Right lobe of liver (tissue), 6 donors: ENCODE measurements around the gene MBNL3. TPM values are rescaled to one million over a fixed set of nuclear protein-coding genes. Genes with fewer than 3 reads are reported as not detected.
"Not testable (repeated sequence)": the region's sequence is repeated elsewhere in the genome, so short reads cannot be mapped to it uniquely, and the experiment has no call there.

ENCODE experiments used
- ATAC-seq, 4 donors: fragments of 200-7000 bp; cut with Tn5 transposase; one replicate each; pipeline ENCODE4 v1.9.1; 2020; ENCODE audit warnings: mild to moderate bottlenecking in 4 of 4, moderate library complexity in 4 of 4
- DNase-seq, 3 donors: peaks; one replicate each; pipeline ENCODE4 v3.0.0-alpha.2; 2020
- H3K27ac ChIP-seq, 3 donors: fragments of 200-600 bp; one replicate each; pipeline ENCODE4 v1.8.0; 2022
- H3K27me3 ChIP-seq, 2 donors: fragments of 200-600 bp; one replicate each; pipeline ENCODE4 v1.8.0; 2022
- H3K36me3 ChIP-seq, 4 donors: fragments of 200-600 bp; sonication (generic) in 1 of 4; one replicate each; pipeline versions ENCODE4 v1.5.1 to v1.8.0; 2017 to 2022; ENCODE audit warnings: control low read depth in 1 of 4
- H3K4me1 ChIP-seq, 4 donors: fragments of 200-600 bp; sonication (generic) in 1 of 4; one replicate each; pipeline versions ENCODE4 v1.5.1 to v1.8.0; 2017 to 2022; ENCODE audit warnings: control low read depth in 1 of 4
- H3K4me3 ChIP-seq, 3 donors: fragments of 200-600 bp; one replicate each; pipeline ENCODE4 v1.8.0; 2022
- H3K9me3 ChIP-seq, 4 donors: fragments of 200-600 bp; sonication (generic) in 1 of 4; one replicate each; pipeline versions ENCODE4 v1.5.1 to v1.8.0; 2017 to 2022; ENCODE audit warnings: control low read depth in 1 of 4
- CTCF ChIP-seq, 4 donors: fragments of 200-600 bp in 3 of 4; fragments of 450-650 bp in 1 of 4; IDR thresholded peaks; one replicate each; pipeline versions ENCODE4 v1.5.1 to v1.8.0; 2016 to 2022; ENCODE audit warnings: antibody characterized with exemption in 4 of 4, mild to moderate bottlenecking in 2 of 4
- POLR2A ChIP-seq: fragments of 450-650 bp; IDR thresholded peaks from one replicate; pipeline ENCODE4 v1.6.1; 2017; ENCODE audit warnings: antibody characterized with exemption, mild to moderate bottlenecking
- WGBS: methylation state at CpG from one replicate; pipeline ENCODE4 v1.1.6; 2018; ENCODE audit warnings: low coverage, low lambda C conversion rate; ENCODE audit not compliant: insufficient coverage; ENCODE audit errors: missing lambda C conversion rate; 5-methylcytosine and 5-hydroxymethylcytosine counted together
- intact Hi-C, 2 donors: fragments of 100-400 bp; cut with DNase I; formaldehyde crosslinking; loops; one replicate each; pipeline versions ENCODE4 v1.11.2 to v1.14.1; 2022
- total RNA-seq, 6 experiments: library from RNA; depleted of rRNA in 2 of 6; stranded (reverse); fragments of >200 nt in 2 of 6; fragmentation: NEBNext Ultra II Directional in 3 of 6; extraction: Animal tissue kit (Norgen Biotek cat#: 25700) in 3 of 6; gene quantifications; one replicate each; pipeline versions ENCODE4 v1.1.0 to v1.2.4, GENCODE V29; 2016 to 2023
- donor health status: DM: no; HTN: yes; CAD: no.
- donor health status: DM: no; HTN: no; CAD: no.
- donor health status: DM: no; HTN: no; CAD: no.
- donor health status: DM: no; HTN: yes; CAD: no.
- donor health status: DM: no; HTN: yes; CAD: no.

MBNL3 gene
- total RNA-seq, 6 experiments from 2014 or later: 53.3 to 164 (median 84.6) TPM

DNA sequence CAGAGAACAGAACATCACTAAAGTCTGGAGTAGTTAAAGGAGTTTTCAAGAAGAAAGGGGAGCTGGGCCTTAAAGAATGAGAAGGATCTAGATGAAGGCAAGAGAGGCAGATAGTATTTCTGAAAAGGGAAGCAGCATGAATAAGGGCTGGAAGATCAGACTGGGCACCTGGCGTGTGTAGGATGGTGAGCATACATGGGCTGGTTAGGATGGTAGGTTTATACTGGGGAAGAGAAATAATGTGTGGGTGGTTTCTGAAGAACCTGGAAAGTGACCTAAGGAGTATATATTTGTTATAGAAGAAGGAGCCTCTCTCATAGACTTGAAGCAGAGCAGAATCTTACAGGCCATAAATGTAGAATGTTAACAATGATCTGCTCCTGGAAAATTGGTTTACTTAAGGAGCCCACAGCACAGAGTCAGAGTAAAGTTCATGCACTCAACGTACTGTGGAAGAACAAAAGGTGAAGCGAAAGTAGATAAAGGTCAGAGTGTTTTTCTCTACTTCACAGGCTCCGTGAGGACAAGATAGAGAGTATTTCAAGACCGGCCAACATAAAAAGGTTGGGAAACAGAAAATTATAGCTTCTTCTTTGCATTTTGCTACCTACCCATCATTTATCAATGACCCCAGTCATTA, 35.8 kb downstream of the MBNL3 start:
- H3K36me3 ChIP-seq: no peaks in the 10 kb centered on the region
- DNase-seq: no peak
- TF ChIP-seq POLR2A (no peak), CTCF (IDR thresholded peaks at IDR 0.05) (no peak)
- no peaks in the 10 kb centered on the region for H3K4me1 ChIP-seq
- no peak for ATAC-seq
- H3K27me3 ChIP-seq: no peaks in the 10 kb centered on the region
- no peak overlapping the region for H3K4me3 ChIP-seq
- intact Hi-C loops: no loop called here
- H3K27ac ChIP-seq: no peak overlapping the region
- WGBS: 66% methylated on average over 5 of the region's 5 CpGs
- H3K9me3 ChIP-seq: peaks cover 0 to 6% (median 0%) of the 10 kb centered on the region in 4 donors

- DNase-seq, ATAC-seq, H3K9me3 ChIP-seq, H3K27ac ChIP-seq, H3K4me1 ChIP-seq, H3K4me3 ChIP-seq, H3K27me3 ChIP-seq, H3K36me3 ChIP-seq, intact Hi-C loops: not testable (repeated sequence)
- 75% methylated on average over 2 of the region's 3 CpGs for WGBS
These were observed 42.9 kb downstream of the MBNL3 start for GRCh38 chrX:132445909-132446308.

- Histone ChIP-seq H3K4me1 (no peaks in the 10 kb centered on the region), H3K9me3 (peaks cover 0 to 6% (median 0%) of the 10 kb centered on the region in 4 donors), H3K4me3 (no peak overlapping the region), H3K27me3 (no peaks in the 10 kb centered on the region), H3K27ac (no peak overlapping the region), H3K36me3 (no peaks in the 10 kb centered on the region)
- DNase-seq: no peak
- WGBS: 66% methylated on average over 2 of the region's 2 CpGs
- intact Hi-C loops: no loop called here
- no peak for ATAC-seq
- TF ChIP-seq POLR2A: no peak
- TF ChIP-seq CTCF (IDR thresholded peaks at IDR 0.05): no peak
These were observed 43.9 kb downstream of the MBNL3 start for GRCh38 chrX:132444936-132445335.

DNA sequence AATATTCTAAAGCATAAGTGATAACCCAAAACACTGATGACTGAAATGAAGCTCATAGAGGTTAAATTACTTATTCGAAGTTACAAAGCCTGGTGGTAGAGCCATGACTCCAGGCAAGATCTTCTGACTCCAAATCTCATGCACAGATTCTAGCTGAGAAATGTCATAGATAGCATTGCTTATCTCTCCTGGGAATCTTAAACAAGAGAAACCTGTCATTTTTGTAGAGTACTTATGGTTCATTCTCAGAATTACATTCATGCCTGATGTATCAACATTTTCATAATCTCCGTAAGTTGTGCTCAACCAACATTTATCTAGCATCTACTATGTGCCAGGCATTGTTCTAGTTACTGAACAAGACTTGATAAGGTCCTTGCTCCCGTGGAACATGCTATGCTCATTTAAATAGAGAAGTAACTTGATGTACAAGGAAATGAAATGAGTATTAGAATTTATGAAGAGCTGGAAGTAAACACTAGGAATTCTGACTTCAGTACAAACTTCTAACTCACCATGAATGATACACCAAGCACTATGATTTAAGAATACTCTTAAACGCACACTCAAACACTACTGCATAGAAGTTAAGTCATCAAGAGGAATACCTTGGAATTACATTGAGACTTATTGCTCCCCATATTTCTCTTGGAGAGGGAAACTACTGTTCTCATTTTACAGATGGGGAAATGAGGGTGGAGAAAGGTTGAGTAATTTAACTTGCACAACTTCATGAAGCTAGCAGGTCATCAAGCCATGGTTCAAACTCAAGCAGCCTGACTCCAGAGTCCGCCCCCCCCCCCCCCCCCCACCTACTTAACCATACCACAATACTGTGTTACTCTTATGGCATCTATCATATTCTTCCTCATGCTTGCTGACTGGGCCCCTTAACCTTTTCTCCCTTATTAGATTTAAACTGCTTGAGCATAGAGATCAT, 45.4 kb downstream of the MBNL3 start:
- no peaks in the 10 kb centered on the region for H3K36me3 ChIP-seq
- no peaks in the 10 kb centered on the region for H3K27me3 ChIP-seq
- H3K27ac ChIP-seq: no peak overlapping the region
- ATAC-seq: peak in 3 of 4 donors; percentile 34 to 66 (median 60)
- DNase-seq: no peak
- no peaks in the 10 kb centered on the region for H3K4me1 ChIP-seq
- intact Hi-C loops: no loop called here
- peaks cover 0 to 1% (median 0%) of the 10 kb centered on the region in 4 donors for H3K9me3 ChIP-seq
- TF ChIP-seq CTCF (IDR thresholded peaks at IDR 0.05) (no peak), POLR2A (no peak)
- no peak overlapping the region for H3K4me3 ChIP-seq
- 50% methylated on average over 4 of the region's 5 CpGs for WGBS

- DNase-seq: no peak
These were observed 46.1 kb downstream of the MBNL3 start for GRCh38 chrX:132442691-132443090.

More at GRCh38 chrX:132442691-132443090, 46.1 kb downstream of the MBNL3 start:
- no peaks in the 10 kb centered on the region for H3K9me3 ChIP-seq
- ATAC-seq: no peak
- no peak for TF ChIP-seq CTCF (IDR thresholded peaks at IDR 0.05)
- no peak for TF ChIP-seq POLR2A
- H3K4me1 ChIP-seq: no peaks in the 10 kb centered on the region
- no peaks in the 10 kb centered on the region for H3K36me3 ChIP-seq
- intact Hi-C loops: no loop called here
- no peaks in the 10 kb centered on the region for H3K27me3 ChIP-seq
- H3K27ac ChIP-seq: no peak overlapping the region
- H3K4me3 ChIP-seq: no peak overlapping the region
- WGBS: 67% methylated on average over 2 of the region's 2 CpGs
